Endothelial cell of umbilical vein (primary cell): ENCODE measurements around the gene SYT6. TPM values are rescaled to one million over a fixed set of nuclear protein-coding genes. Genes with fewer than 3 reads are reported as not detected.

Experiments
- BruUV-seq: library from RNA; stranded (reverse); fragments of 400-500 nt; replicated peaks from 2 replicates; lab custom pipeline; 2021; lab: Mats Ljungman, UMichigan
- CTCF ChIA-PET: fragments of 300-600, 350-600 bp; sonication (Branson Sonifier 250); formaldehyde crosslinking; loops from one replicate; lab custom pipeline; 2021; ENCODE audit warnings: antibody characterized with exemption, inconsistent platforms; lab: Charles Lee
- POLR2A ChIA-PET: fragments of 300-600, 350-600 bp; sonication (Branson Sonifier 250); formaldehyde crosslinking; loops from one replicate; lab custom pipeline; 2021; ENCODE audit warnings: antibody characterized with exemption, inconsistent platforms; lab: Charles Lee
- DNase-seq: peaks from one replicate; pipeline ENCODE4 v3.0.0-alpha.2; 2011; ENCODE audit warnings: low read depth, low spot score
- FAIRE-seq: peaks from 2 replicates; lab custom pipeline; 2011; peaks lifted over from hg19 to GRCh38; lab: Jason Lieb, UNC
- H2AFZ ChIP-seq: 2 replicates; pipeline ENCODE4 v1.6.0; 2012; ENCODE audit warnings: low read depth, low read length, control low read depth, inconsistent platforms
- H3K27ac ChIP-seq: 2 replicates; pipeline ENCODE4 v1.5.1; 2011; ENCODE audit warnings: low read depth, mild to moderate bottlenecking, control low read depth, low read length, moderate library complexity; ENCODE audit not compliant: insufficient read depth
- H3K27me3 ChIP-seq, 2 experiments: 2 replicates each; pipeline versions ENCODE4 v1.6.0 to v1.6.1; 2011; ENCODE audit warnings: low read length in 2 of 2, mixed read lengths in 1 of 2; ENCODE audit not compliant: control insufficient read depth in 2 of 2, insufficient read depth in 2 of 2
- H3K36me3 ChIP-seq, 2 experiments: 2 replicates in 1 of 2; 3 replicates in 1 of 2; pipeline ENCODE4 v1.5.1; 2011; ENCODE audit warnings: low read length in 2 of 2, mild to moderate bottlenecking in 1 of 2, moderate library complexity in 1 of 2; ENCODE audit not compliant: control insufficient read depth in 2 of 2, insufficient read depth in 2 of 2; ENCODE audit errors: extremely low read depth in 1 of 2
- H3K4me1 ChIP-seq: 3 replicates; pipeline ENCODE4 v1.5.1; 2011; ENCODE audit warnings: mild to moderate bottlenecking, low read length; ENCODE audit not compliant: control insufficient read depth, insufficient read depth; ENCODE audit errors: extremely low read depth
- H3K4me2 ChIP-seq: 2 replicates; pipeline ENCODE4 v1.6.1; 2011; ENCODE audit warnings: low read length, control low read depth, mixed read lengths; ENCODE audit not compliant: insufficient read depth
- H3K4me3 ChIP-seq, 3 experiments: fragments of 200-600 bp in 1 of 3; sonication (generic), shearing (Covaris generic) in 1 of 3; replicated peaks in 1 of 3; 2 replicates each; pipeline ENCODE4 v1.5.1; 2011 to 2016; ENCODE audit warnings: control low read depth in 3 of 3, low read length in 3 of 3, mild to moderate bottlenecking in 2 of 3, inconsistent platforms in 1 of 3, low read depth in 1 of 3, moderate library complexity in 1 of 3; ENCODE audit not compliant: insufficient read depth in 1 of 3
- H3K79me2 ChIP-seq: 2 replicates; pipeline ENCODE4 v1.6.0; 2012; ENCODE audit warnings: low read length, inconsistent platforms; ENCODE audit not compliant: control insufficient read depth, insufficient read depth
- H3K9ac ChIP-seq: replicated peaks from 2 replicates; pipeline ENCODE3; 2011; ENCODE audit warnings: low read length, control low read depth; ENCODE audit not compliant: insufficient read depth; ENCODE audit errors: extremely low read depth
- H3K9me1 ChIP-seq: replicated peaks from 3 replicates; pipeline ENCODE4 v1.6.0; 2011; ENCODE audit warnings: mild to moderate bottlenecking, low read length; ENCODE audit not compliant: control insufficient read depth, insufficient read depth; ENCODE audit errors: extremely low read depth
- H3K9me3 ChIP-seq: replicated peaks from 2 replicates; pipeline ENCODE4 v1.5.1; 2012; ENCODE audit warnings: low read length, inconsistent platforms; ENCODE audit not compliant: control insufficient read depth, insufficient read depth
- H4K20me1 ChIP-seq: replicated peaks from 2 replicates; pipeline ENCODE3; 2011; ENCODE audit warnings: mild to moderate bottlenecking, low read length; ENCODE audit not compliant: control insufficient read depth, insufficient read depth; ENCODE audit errors: extremely low read depth
- CTCF ChIP-seq, 2 donors: IDR thresholded peaks; 1 replicate in 1 of 2; 2 replicates in 1 of 2; pipeline ENCODE4 v1.5.1; 2011; ENCODE audit warnings: low read length in 2 of 2, mild to moderate bottlenecking in 2 of 2, moderate library complexity in 2 of 2, control low read depth in 1 of 2, inconsistent platforms in 1 of 2, low read depth in 1 of 2; ENCODE audit not compliant: insufficient read depth in 1 of 2; ENCODE audit errors: extremely low read depth in 1 of 2
- EZH2 ChIP-seq: IDR thresholded peaks from 2 replicates; pipeline ENCODE4 v1.6.1; 2012; ENCODE audit warnings: borderline replicate concordance, low read depth, mild to moderate bottlenecking, moderate library complexity, low read length, inconsistent platforms; ENCODE audit not compliant: severe bottlenecking
- FOS ChIP-seq: IDR thresholded peaks from 2 replicates; pipeline ENCODE4 v1.6.1; 2011; ENCODE audit warnings: mild to moderate bottlenecking, low read length, moderate library complexity, borderline replicate concordance; ENCODE audit not compliant: insufficient read depth
- GATA2 ChIP-seq: IDR thresholded peaks from 2 replicates; pipeline ENCODE4 v1.7.0; 2011; ENCODE audit warnings: low read depth, mild to moderate bottlenecking, moderate library complexity, mixed read lengths, low read length; ENCODE audit not compliant: insufficient read length, insufficient read depth
- JUN ChIP-seq: IDR thresholded peaks from 2 replicates; pipeline ENCODE4 v1.6.1; 2011; ENCODE audit warnings: borderline replicate concordance, low read depth; ENCODE audit not compliant: insufficient read length, insufficient read depth
- MAX ChIP-seq: IDR thresholded peaks from 2 replicates; pipeline ENCODE4 v1.6.1; 2011; ENCODE audit not compliant: insufficient read depth, insufficient read length
- MYC ChIP-seq: IDR thresholded peaks from one replicate; pipeline ENCODE4 v1.6.1; 2011; ENCODE audit warnings: mild to moderate bottlenecking, low read depth, low read length
- POLR2A ChIP-seq: IDR thresholded peaks from 2 replicates; pipeline ENCODE4 v1.6.1; 2012; ENCODE audit warnings: low read depth, mild to moderate bottlenecking, control low read depth, low read length
- POLR2AphosphoS5 ChIP-seq: IDR thresholded peaks from 2 replicates; pipeline ENCODE4 v1.6.1; 2012; ENCODE audit warnings: low read depth, mild to moderate bottlenecking, control low read depth, low read length, moderate library complexity; ENCODE audit not compliant: insufficient read depth
- dilution Hi-C: fragments of 300-500 bp; cut with MboI; formaldehyde crosslinking; loops from one replicate; pipeline ENCODE4 v1.15.0; 2019; ENCODE audit warnings: low sequenced_read_pairs; ENCODE audit not compliant: extremely low pct_ligation_motif_present
- intact Hi-C: fragments of 100-400 bp; cut with micrococcal nuclease; formaldehyde crosslinking; loops from one replicate; pipeline ENCODE4 v1.10.0; 2022
- polyA plus RNA-seq, 4 experiments: library from polyadenylated mRNA; depleted of rRNA in 3 of 4; stranded (reverse) in 3 of 4; unstranded in 1 of 4; fragments of >200 nt; gene quantifications; 2 replicates each; pipeline versions ENCODE4 v1.2.1 to v1.2.3, GENCODE V29; 2011 to 2012; ENCODE audit warnings: missing spikeins in 1 of 4
- total RNA-seq: library from RNA; stranded (reverse); gene quantifications from 2 replicates; pipeline ENCODE4 v1.2.3, GENCODE V29; 2021

The SYT6 gene
- total and polyA plus RNA-seq, 2 donors (not counting 3 experiments of a cell fraction or from before 2014, with no cell fraction given), result 0.04 TPM; not detected in 1

- Histone ChIP-seq H3K4me2 (no peak overlapping the region), H3K36me3 (no peaks in the 10 kb centered on the region), H3K9ac (no peak overlapping the region), H3K4me1 (no peaks in the 10 kb centered on the region), H2AFZ (no peak overlapping the region), H3K4me3 (no peak overlapping the region), H4K20me1 (no peaks in the 10 kb centered on the region), H3K9me3 (no peaks in the 10 kb centered on the region), H3K27me3 (peaks cover 0 to 2% of the 10 kb centered on the region in 2 experiments), H3K27ac (no peak overlapping the region), H3K9me1 (no peaks in the 10 kb centered on the region), H3K79me2 (no peaks in the 10 kb centered on the region)
- intact Hi-C loops (no loop called here), dilution Hi-C loops (no loop called here)
- POLR2A ChIA-PET, result no interaction called here
- CTCF ChIA-PET, result no interaction called here
- BruUV-seq, result no TSS peak
- no peak for FAIRE-seq
- no peak for DNase-seq
- TF ChIP-seq GATA2, result no peak
- no peak for TF ChIP-seq CTCF (IDR thresholded peaks at IDR 0.05; ENCODE audit: extremely low read depth in 1 of 2, insufficient read depth in 1 of 2, low read depth in 1 of 2, low read length in 2 of 2)
- TF ChIP-seq EZH2, result no peak
- no peak for TF ChIP-seq JUN
- no peak for TF ChIP-seq POLR2AphosphoS5
- TF ChIP-seq MYC, result no peak
- no peak for TF ChIP-seq MAX
- TF ChIP-seq FOS, result no peak
- TF ChIP-seq POLR2A, result no peak
Measured at GRCh38 chr1:114094363-114094634, 59.4 kb downstream of the SYT6 start.
